Measurements from ENCODE around the gene CLCN7. TPM values are rescaled to one million over a fixed set of nuclear protein-coding genes. Genes with fewer than 3 reads are reported as not detected.
"Not testable (repeated sequence)": the region's sequence is repeated elsewhere in the genome, so short reads cannot be mapped to it uniquely, and the experiment has no call there.

Gene CLCN7
- total RNA-seq, 1 donor from 2014 or later: 98.1 TPM

DNA sequence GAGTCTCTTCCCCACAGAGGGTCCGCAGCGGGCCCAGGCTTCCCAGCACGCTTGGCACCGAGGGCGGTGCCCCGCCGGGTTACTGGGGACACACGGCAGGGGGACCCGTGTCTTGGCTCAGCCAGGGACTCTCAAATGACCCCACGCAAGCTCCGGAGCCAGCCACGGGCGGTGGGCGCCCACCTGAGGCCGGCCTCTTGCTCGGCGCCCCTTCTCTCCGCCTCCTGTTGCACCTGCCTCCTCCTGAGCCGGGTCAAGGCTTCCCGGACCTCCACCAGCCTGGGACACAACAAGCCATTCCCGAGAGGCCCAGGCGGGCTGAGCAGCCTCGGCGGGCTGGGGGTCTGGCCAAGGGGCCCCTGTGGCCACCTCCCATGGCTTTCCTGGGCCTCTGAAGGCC lies 32.1 kb downstream of the CLCN7 start:
- Mint-ChIP-seq H3K4me1 (ENCODE audit: unreplicated experiment) (no peaks in the 10 kb centered on the region), H3K27ac (no peak overlapping the region), H3K4me3 (no peak overlapping the region), H3K9me3 (no peaks in the 10 kb centered on the region), H3K27me3 (no peaks in the 10 kb centered on the region), H3K36me3 (no peaks in the 10 kb centered on the region)
- TF ChIP-seq, protein P1, sequence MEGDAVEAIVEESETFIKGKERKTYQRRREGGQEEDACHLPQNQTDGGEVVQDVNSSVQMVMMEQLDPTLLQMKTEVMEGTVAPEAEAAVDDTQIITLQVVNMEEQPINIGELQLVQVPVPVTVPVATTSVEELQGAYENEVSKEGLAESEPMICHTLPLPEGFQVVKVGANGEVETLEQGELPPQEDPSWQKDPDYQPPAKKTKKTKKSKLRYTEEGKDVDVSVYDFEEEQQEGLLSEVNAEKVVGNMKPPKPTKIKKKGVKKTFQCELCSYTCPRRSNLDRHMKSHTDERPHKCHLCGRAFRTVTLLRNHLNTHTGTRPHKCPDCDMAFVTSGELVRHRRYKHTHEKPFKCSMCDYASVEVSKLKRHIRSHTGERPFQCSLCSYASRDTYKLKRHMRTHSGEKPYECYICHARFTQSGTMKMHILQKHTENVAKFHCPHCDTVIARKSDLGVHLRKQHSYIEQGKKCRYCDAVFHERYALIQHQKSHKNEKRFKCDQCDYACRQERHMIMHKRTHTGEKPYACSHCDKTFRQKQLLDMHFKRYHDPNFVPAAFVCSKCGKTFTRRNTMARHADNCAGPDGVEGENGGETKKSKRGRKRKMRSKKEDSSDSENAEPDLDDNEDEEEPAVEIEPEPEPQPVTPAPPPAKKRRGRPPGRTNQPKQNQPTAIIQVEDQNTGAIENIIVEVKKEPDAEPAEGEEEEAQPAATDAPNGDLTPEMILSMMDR (conservative IDR thresholded peaks at IDR 0.05): no peak
- DNase-seq (ENCODE audit: extremely low spot score, unreplicated experiment): no peak

DNA sequence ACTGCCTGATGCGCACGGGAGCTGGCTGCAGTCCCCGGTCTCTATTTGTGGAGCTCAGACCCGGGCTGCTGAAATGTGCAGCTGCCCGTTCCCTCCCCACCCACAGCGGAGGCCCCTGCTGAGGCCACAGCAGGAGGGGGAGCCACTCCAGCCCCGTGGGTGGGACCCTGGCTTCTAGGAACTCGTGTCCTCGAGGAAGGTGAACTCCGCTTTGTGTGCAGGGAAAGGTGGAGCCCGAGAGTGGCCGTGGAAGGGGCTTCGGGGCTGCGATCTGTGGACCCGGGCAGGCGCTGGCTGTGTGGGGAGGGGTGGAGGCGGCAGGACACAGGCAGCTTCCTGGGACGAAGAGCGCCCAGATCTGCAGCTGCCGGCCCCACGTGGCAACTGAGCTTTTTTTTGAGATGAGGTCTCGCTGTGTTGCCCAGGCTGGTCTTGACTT lies 33.4 kb downstream of the CLCN7 start:
- Mint-ChIP-seq H3K27ac (no peak overlapping the region), H3K27me3 (no peaks in the 10 kb centered on the region), H3K4me1 (ENCODE audit: unreplicated experiment) (no peaks in the 10 kb centered on the region), H3K9me3 (no peaks in the 10 kb centered on the region), H3K4me3 (no peak overlapping the region), H3K36me3 (no peaks in the 10 kb centered on the region)
- no peak for DNase-seq (ENCODE audit: extremely low spot score, unreplicated experiment)
- TF ChIP-seq, protein P1 (conservative IDR thresholded peaks at IDR 0.05): no peak

DNA sequence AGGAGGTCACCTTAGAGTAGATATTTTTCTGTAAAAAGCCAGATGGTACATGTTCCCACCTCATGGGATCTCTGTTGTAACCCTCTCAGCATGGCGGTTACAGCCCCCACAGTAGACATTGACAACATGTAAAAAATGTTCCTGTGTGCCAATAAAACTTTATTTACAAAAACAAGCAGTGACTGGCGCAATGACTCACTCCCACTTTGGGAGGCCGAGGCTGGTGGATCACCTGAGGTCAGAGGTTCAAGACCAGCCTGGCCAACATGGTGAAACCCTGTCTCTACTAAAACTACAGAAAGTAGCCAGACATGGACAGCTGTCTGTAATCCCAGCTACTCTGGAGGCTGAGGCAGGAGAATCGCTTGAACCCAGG lies 35.1 kb downstream of the CLCN7 start:
- not testable (repeated sequence) for H3K27me3 Mint-ChIP-seq; H3K27ac Mint-ChIP-seq; H3K9me3 Mint-ChIP-seq; H3K4me3 Mint-ChIP-seq; H3K36me3 Mint-ChIP-seq; DNase-seq (ENCODE audit: extremely low spot score, unreplicated experiment); H3K4me1 Mint-ChIP-seq (ENCODE audit: unreplicated experiment)

DNA sequence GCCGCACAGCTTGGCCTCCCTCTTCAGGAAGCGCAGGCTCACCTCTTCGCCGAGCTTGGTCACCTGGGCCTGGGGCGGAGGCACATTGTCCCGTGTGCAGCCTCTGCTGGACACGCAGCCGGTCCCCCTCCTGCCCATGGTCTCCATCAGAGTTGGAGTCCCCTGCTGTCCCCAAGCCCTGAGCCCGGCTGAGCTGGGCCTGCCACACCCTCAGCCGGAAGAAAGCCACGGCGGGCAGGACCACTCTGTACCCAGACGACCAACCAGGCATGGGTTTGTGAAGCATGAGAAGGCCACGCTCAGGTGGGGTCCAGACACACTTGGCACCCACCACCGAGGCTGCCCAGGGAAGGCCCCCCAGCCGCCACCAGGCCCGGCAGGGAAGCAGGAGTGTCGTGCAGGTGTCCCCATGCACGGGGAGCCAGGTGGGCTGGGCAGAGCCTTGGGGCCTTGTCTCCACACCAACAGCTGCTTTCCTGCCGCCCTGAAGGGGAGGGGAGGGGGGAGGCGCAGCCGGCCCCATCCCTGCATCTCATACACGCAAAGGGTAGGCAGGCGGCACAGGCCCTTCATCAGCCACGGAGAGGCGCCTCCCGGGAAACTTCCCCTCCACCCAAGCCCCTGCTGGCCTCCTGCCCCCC lies 35.6 kb downstream of the CLCN7 start:
- no peaks in the 10 kb centered on the region for H3K4me1 Mint-ChIP-seq (ENCODE audit: unreplicated experiment)
- H3K9me3 Mint-ChIP-seq: no peaks in the 10 kb centered on the region
- TF ChIP-seq, protein P1 (conservative IDR thresholded peaks at IDR 0.05): no peak
- DNase-seq (ENCODE audit: extremely low spot score, unreplicated experiment): no peak
- H3K4me3 Mint-ChIP-seq: no peak overlapping the region
- no peaks in the 10 kb centered on the region for H3K36me3 Mint-ChIP-seq
- H3K27me3 Mint-ChIP-seq: no peaks in the 10 kb centered on the region
- H3K27ac Mint-ChIP-seq: no peak overlapping the region

DNA sequence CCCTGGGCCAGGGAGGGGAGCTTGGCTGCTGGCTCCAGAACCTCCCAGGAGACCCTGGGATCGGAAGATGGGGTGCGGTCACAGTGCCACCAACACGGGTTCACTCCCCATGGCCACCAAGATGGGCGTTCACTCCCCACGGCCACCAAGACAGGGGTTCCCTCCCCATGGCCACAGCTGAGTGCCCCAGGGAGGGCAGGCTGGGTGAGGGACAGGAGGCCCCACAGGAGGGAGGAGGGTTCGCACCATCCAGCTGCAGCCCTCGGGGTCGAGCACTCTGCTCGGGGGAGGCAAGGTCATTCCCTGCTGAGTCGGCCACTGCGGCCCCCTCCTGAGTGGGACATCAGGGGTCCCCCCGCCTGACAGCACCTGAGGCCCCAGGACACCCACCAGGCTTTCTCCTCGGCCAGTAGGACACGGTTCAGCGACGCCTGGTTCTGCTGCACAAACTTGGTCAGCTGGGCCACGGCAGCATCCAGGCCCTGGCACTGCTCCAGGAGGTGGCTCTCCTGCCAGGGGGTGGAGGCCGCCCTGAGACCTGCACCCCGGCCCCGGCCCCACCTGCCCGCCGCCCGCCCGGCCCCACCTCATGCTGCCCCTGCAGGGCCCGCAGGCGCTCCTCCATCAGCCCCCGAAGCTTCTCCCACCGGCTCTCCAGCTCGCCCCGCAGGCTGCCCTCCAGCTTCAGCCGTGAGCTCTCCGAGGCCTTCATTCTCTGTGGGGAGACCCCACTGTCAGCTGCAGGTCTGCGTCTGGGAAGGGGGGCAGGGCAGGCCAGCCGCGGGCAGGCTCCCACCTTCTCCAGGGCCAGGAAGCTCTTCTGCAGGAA lies 36.4 kb downstream of the CLCN7 start:
- H3K27ac Mint-ChIP-seq: no peak overlapping the region
- H3K27me3 Mint-ChIP-seq: no peaks in the 10 kb centered on the region
- H3K4me1 Mint-ChIP-seq (ENCODE audit: unreplicated experiment): no peaks in the 10 kb centered on the region
- H3K4me3 Mint-ChIP-seq: no peak overlapping the region
- H3K9me3 Mint-ChIP-seq: no peaks in the 10 kb centered on the region
- DNase-seq (ENCODE audit: extremely low spot score, unreplicated experiment): no peak
- TF ChIP-seq, protein P1 (conservative IDR thresholded peaks at IDR 0.05): no peak
- no peaks in the 10 kb centered on the region for H3K36me3 Mint-ChIP-seq

DNA sequence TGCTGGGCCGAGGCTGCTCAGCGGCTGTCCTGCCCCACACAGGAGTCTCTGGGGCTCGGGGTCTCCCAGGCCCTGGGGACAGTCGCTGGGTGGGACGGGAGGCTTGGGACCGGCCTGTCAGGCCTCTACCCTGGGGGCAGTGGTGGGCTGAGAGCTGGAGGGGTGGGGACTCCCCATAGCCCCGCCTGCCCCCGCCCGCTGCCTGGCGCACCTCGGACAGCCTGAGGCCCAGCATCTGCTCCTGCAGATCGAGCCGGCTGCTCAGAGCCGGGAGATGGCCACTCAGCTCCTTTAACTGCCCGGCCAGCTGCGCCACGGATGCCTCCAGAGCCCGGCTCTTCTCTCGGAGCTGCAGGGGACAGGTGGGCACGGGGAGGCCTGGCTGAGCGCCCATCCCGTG lies 37.2 kb downstream of the CLCN7 start:
- Mint-ChIP-seq H3K9me3 (no peaks in the 10 kb centered on the region), H3K4me1 (ENCODE audit: unreplicated experiment) (no peaks in the 10 kb centered on the region)

More for the DNA sequence above, 37.2 kb downstream of the CLCN7 start:
- Mint-ChIP-seq H3K4me3 (no peak overlapping the region), H3K36me3 (no peaks in the 10 kb centered on the region), H3K27ac (no peak overlapping the region), H3K27me3 (no peaks in the 10 kb centered on the region)
- no peak for DNase-seq (ENCODE audit: extremely low spot score, unreplicated experiment)
- TF ChIP-seq, protein P1 (conservative IDR thresholded peaks at IDR 0.05): no peak
